GM12878 (cell line): ENCODE measurements around the gene CTSD. TPM values are rescaled to one million over a fixed set of nuclear protein-coding genes. Genes with fewer than 3 reads are reported as not detected.

Experiments
- ATAC-seq: fragments of 200-7000 bp; cut with Tn5 transposase; 3 replicates; pipeline ENCODE4 v1.9.1; 2020; ENCODE audit warnings: mild to moderate bottlenecking, moderate library complexity
- BruUV-seq: library from RNA; stranded (reverse); fragments of 400-500 nt; replicated peaks from 2 replicates; lab custom pipeline; 2021; lab: Mats Ljungman, UMichigan
- CTCF ChIA-PET: fragments of 300-600 bp; sonication (Branson Sonifier 250); formaldehyde crosslinking; extraction: SDS; loops from one replicate; lab custom pipeline; 2021; ENCODE audit warnings: inconsistent platforms; lab: Yijun Ruan, JAX
- POLR2A ChIA-PET: fragments of 350-600 bp; formaldehyde crosslinking; extraction: SDS; loops from one replicate; lab custom pipeline; 2021; ENCODE audit warnings: inconsistent platforms; lab: Charles Lee
- RAD21 ChIA-PET: fragments of 300-600 bp; sonication (Branson Sonifier 250); formaldehyde crosslinking; loops from one replicate; lab custom pipeline; 2023; ENCODE audit warnings: antibody characterized with exemption; ENCODE audit not compliant: unreplicated experiment; lab: Charles Lee
- SMC1A ChIA-PET: fragments of 300-600 bp; sonication (Branson Sonifier 250); formaldehyde crosslinking; loops from one replicate; lab custom pipeline; 2023; ENCODE audit not compliant: unreplicated experiment, uncharacterized antibody; lab: Charles Lee
- DNase-seq: peaks from one replicate; pipeline ENCODE4 v3.0.0-alpha.2; 2011; ENCODE audit warnings: low read depth, low spot score
- FAIRE-seq: peaks from 3 replicates; lab custom pipeline; 2011; peaks lifted over from hg19 to GRCh38; lab: Jason Lieb, UNC
- H2AFZ ChIP-seq: 2 replicates; pipeline ENCODE4 v1.6.0; 2011; ENCODE audit warnings: low read depth, low read length, control low read depth; ENCODE audit not compliant: control insufficient read depth
- H3K27ac ChIP-seq: 2 replicates; pipeline ENCODE4 v1.5.1; 2011; ENCODE audit warnings: control low read depth; ENCODE audit not compliant: control insufficient read depth, insufficient read depth
- H3K27me3 ChIP-seq, 2 experiments: replicated peaks in 1 of 2; 2 replicates each; pipeline versions ENCODE4 v1.6.0 to v1.6.1; 2011; ENCODE audit warnings: low read length in 1 of 2; ENCODE audit not compliant: control insufficient read depth in 2 of 2, insufficient read depth in 2 of 2
- H3K36me3 ChIP-seq, 2 experiments: 2 replicates each; pipeline ENCODE4 v1.5.1; 2011; ENCODE audit warnings: low read length in 1 of 2; ENCODE audit not compliant: control insufficient read depth in 2 of 2, insufficient read depth in 2 of 2
- H3K4me1 ChIP-seq: 2 replicates; pipeline ENCODE4 v1.6.1; 2011; ENCODE audit warnings: mild to moderate bottlenecking, low read length, moderate library complexity, mixed read lengths; ENCODE audit not compliant: control insufficient read depth, insufficient read depth
- H3K4me2 ChIP-seq: 2 replicates; pipeline ENCODE4 v1.6.0; 2011; ENCODE audit warnings: control low read depth; ENCODE audit not compliant: control insufficient read depth, insufficient read depth
- H3K4me3 ChIP-seq: fragments of 200-600 bp; sonication (generic); 2 replicates; pipeline ENCODE4 v1.5.1; 2016
- H3K79me2 ChIP-seq: 2 replicates; pipeline ENCODE4 v1.6.0; 2011; ENCODE audit warnings: low read length; ENCODE audit not compliant: control insufficient read depth, insufficient read depth
- H3K9ac ChIP-seq: 2 replicates; pipeline ENCODE4 v1.8.0; 2011; ENCODE audit warnings: low read length, control low read depth, mixed read lengths; ENCODE audit not compliant: control insufficient read depth, insufficient read depth
- H3K9me3 ChIP-seq: replicated peaks from 3 replicates; pipeline ENCODE4 v1.5.1; 2011; ENCODE audit warnings: mild to moderate bottlenecking, low read length; ENCODE audit not compliant: control insufficient read depth, insufficient read depth
- H4K20me1 ChIP-seq: 2 replicates; pipeline ENCODE4 v1.6.0; 2011; ENCODE audit not compliant: control insufficient read depth, insufficient read depth
- BCL3 ChIP-seq: IDR thresholded peaks from 2 replicates; pipeline ENCODE4 v1.6.1; 2011; ENCODE audit warnings: borderline replicate concordance, low read depth, mild to moderate bottlenecking, moderate library complexity, low read length; ENCODE audit not compliant: insufficient read depth, poor library complexity, severe bottlenecking
- CBFB ChIP-seq: IDR thresholded peaks from 2 replicates; pipeline ENCODE4 v1.6.1; 2016; ENCODE audit warnings: antibody characterized with exemption, low read depth
- DPF2 ChIP-seq: fragments of 450-650 bp; IDR thresholded peaks from 2 replicates; pipeline ENCODE4 v1.6.1; 2017; ENCODE audit warnings: mild to moderate bottlenecking
- GATAD2B ChIP-seq: fragments of 450-650 bp; conservative IDR thresholded peaks from 2 replicates; pipeline ENCODE4 v1.6.1; 2017; ENCODE audit warnings: low read depth, mild to moderate bottlenecking, moderate library complexity
- HSF1 ChIP-seq: fragments of 150-350 bp; IDR thresholded peaks from 2 replicates; pipeline ENCODE4 v1.6.1; 2014; ENCODE audit warnings: mild to moderate bottlenecking, low read depth, low read length
- IKZF2 ChIP-seq, 2 experiments: fragments of 450-650 bp; IDR thresholded peaks; 2 replicates each; pipeline ENCODE4 v1.6.1; 2017; ENCODE audit warnings: mild to moderate bottlenecking in 2 of 2, moderate library complexity in 2 of 2
- PBX3 ChIP-seq: IDR thresholded peaks from 2 replicates; pipeline ENCODE4 v1.6.1; 2011; ENCODE audit warnings: mild to moderate bottlenecking, low read depth, low read length, moderate library complexity; ENCODE audit not compliant: insufficient replicate concordance
- POLR2A ChIP-seq: IDR thresholded peaks from 2 replicates; pipeline ENCODE4 v1.6.1; 2011; ENCODE audit warnings: low read depth, mild to moderate bottlenecking, low read length
- SMAD5 ChIP-seq: IDR thresholded peaks from 2 replicates; pipeline ENCODE4 v1.6.1; 2016; ENCODE audit warnings: antibody characterized with exemption, low read depth
- YBX1 ChIP-seq: fragments of 450-650 bp; IDR thresholded peaks from 2 replicates; pipeline ENCODE4 v1.6.1; 2016; ENCODE audit warnings: antibody characterized with exemption
- ZBTB4 ChIP-seq: fragments of 450-650 bp; formaldehyde crosslinking; IDR thresholded peaks from 2 replicates; pipeline ENCODE4 v1.4.0; 2022; ENCODE audit warnings: mild to moderate bottlenecking, moderate library complexity
- WGBS: methylation state at CpG from one replicate; pipeline ENCODE4 v1.1.6; 2016; ENCODE audit warnings: low lambda C conversion rate; ENCODE audit not compliant: insufficient replicate concordance, insufficient coverage; ENCODE audit errors: missing lambda C conversion rate; 5-methylcytosine and 5-hydroxymethylcytosine counted together
- in situ Hi-C: fragments of 300-500 bp; cut with MboI; formaldehyde crosslinking; loops from 9 replicates; pipeline ENCODE4 v1.14.3; 2018; ENCODE audit warnings: mixed read lengths
- intact Hi-C: fragments of 100-400 bp; cut with micrococcal nuclease; formaldehyde crosslinking; loops from one replicate; pipeline ENCODE4 v1.14.2; 2022; ENCODE audit not compliant: unreplicated experiment
- polyA plus RNA-seq, 11 experiments: library from polyadenylated mRNA; depleted of rRNA in 4 of 11; unstranded in 6 of 11; stranded (reverse) in 5 of 11; fragments of >200 nt; fragmentation: Nextera tagmentation in 4 of 11; fragmentation: Illumina TruSeq in 1 of 11; extraction: Ambion mirVana in 4 of 11; extraction: Trizol in 1 of 11; gene quantifications; 1 replicate in 1 of 11; 2 replicates in 10 of 11; pipeline versions ENCODE4 v1.2.1 to v1.2.3, GENCODE V29; 2011 to 2016; ENCODE audit warnings: inconsistent platforms in 2 of 11, missing spikeins in 2 of 11, low read depth in 1 of 11
- total RNA-seq, 4 experiments: library from RNA; depleted of rRNA in 3 of 4; stranded (reverse); fragments of >200 nt in 3 of 4; fragmentation: Illumina TruSeq in 1 of 4; extraction: Trizol in 1 of 4; gene quantifications; 2 replicates each; pipeline versions ENCODE4 v1.2.1 to v1.2.3, GENCODE V29; 2013 to 2021

Gene CTSD
- total and polyA plus RNA-seq, 10 of the 15 experiments (the other 5 are each of a cell fraction or from before 2014, with no cell fraction given), result 0.42 to 54.6 (median 25.0) TPM

- no peak overlapping the region for H3K27ac ChIP-seq
- H3K36me3 ChIP-seq, result no peaks in the 10 kb centered on the region
- FAIRE-seq (no peak), ATAC-seq (no peak), DNase-seq (no peak)
- SMC1A ChIA-PET, result no interaction called here
- 23% methylated on average over 5 of the region's 5 CpGs for WGBS
- POLR2A ChIA-PET, result no interaction called here
- H3K27me3 ChIP-seq, result no peaks in the 10 kb centered on the region; a peak in 1 of 4 replicates
- intact Hi-C loops, result no loop called here
- RAD21 ChIA-PET, result no interaction called here
- H3K4me3 ChIP-seq, result no peak overlapping the region
- no peaks in the 10 kb centered on the region for H3K9me3 ChIP-seq
- no peak overlapping the region for H2AFZ ChIP-seq
- no peaks in the 10 kb centered on the region for H3K79me2 ChIP-seq
- CTCF ChIA-PET, result interaction anchor here (1.1 kb wide), 1 partner anchor 15 kb away, joined by 3 read pairs; no protein-coding TSS in a partner anchor
- H3K4me1 ChIP-seq, result no peaks in the 10 kb centered on the region
- no peak overlapping the region for H3K9ac ChIP-seq
- H3K4me2 ChIP-seq, result no peak overlapping the region
- no TSS peak for BruUV-seq
- in situ Hi-C loops, result no loop called here
- TF ChIP-seq GATAD2B (no peak), CBFB (no peak), POLR2A (no peak), IKZF2 (IDR thresholded peaks at IDR 0.05) (no peak), HSF1 (no peak), ZBTB4 (CRISPR knock-in tag) (no peak), SMAD5 (no peak), YBX1 (no peak), BCL3 (no peak), DPF2 (no peak), PBX3 (no peak)
- TF ChIP-seq, all 136 proteins: peak for 0
- no peaks in the 10 kb centered on the region for H4K20me1 ChIP-seq
Measured at GRCh38 chr11:1751531-1751921, 12.2 kb downstream of the CTSD start.
